DND-41 (cell line): ENCODE measurements around the gene GOLGA6A.

Experiments used
- ATAC-seq: fragments of 200-7000 bp; cut with Tn5 transposase; 3 replicates; pipeline ENCODE4 v1.9.1; 2021; ENCODE audit warnings: low read depth; ENCODE audit not compliant: insufficient read depth
- DNase-seq: peaks from one replicate; pipeline ENCODE4 v3.0.0-alpha.2; 2020
- H2AFZ ChIP-seq: 2 replicates; pipeline ENCODE4 v1.6.0; 2012; ENCODE audit warnings: low read depth, low read length
- H3K27ac ChIP-seq: 2 replicates; pipeline ENCODE4 v1.5.1; 2012; ENCODE audit warnings: low read length, inconsistent platforms
- H3K27me3 ChIP-seq: fragments of 200-600 bp; sonication (generic); 2 replicates; pipeline ENCODE4 v1.6.0; 2012; ENCODE audit warnings: low read length, mild to moderate bottlenecking, inconsistent platforms; ENCODE audit not compliant: insufficient read depth, poor library complexity
- H3K36me3 ChIP-seq: 2 replicates; pipeline ENCODE4 v1.5.1; 2012; ENCODE audit warnings: low read length, inconsistent platforms; ENCODE audit not compliant: insufficient read depth
- H3K4me1 ChIP-seq: 2 replicates; pipeline ENCODE4 v1.5.1; 2012; ENCODE audit warnings: mild to moderate bottlenecking, low read length; ENCODE audit not compliant: insufficient read depth
- H3K4me2 ChIP-seq: 2 replicates; pipeline ENCODE4 v1.6.0; 2012; ENCODE audit warnings: mild to moderate bottlenecking, moderate library complexity, low read length, inconsistent platforms; ENCODE audit not compliant: insufficient read depth
- H3K4me3 ChIP-seq, 2 experiments: fragments of 200-600 bp in 1 of 2; shearing (Covaris generic) in 1 of 2; 2 replicates each; pipeline ENCODE4 v1.5.1; 2012 to 2016; ENCODE audit warnings: inconsistent platforms in 2 of 2, low read length in 2 of 2, mild to moderate bottlenecking in 2 of 2, low read depth in 1 of 2, moderate library complexity in 1 of 2
- H3K79me2 ChIP-seq: 2 replicates; pipeline ENCODE4 v1.6.0; 2012; ENCODE audit warnings: low read length, inconsistent platforms; ENCODE audit not compliant: insufficient read depth
- H3K9ac ChIP-seq: 2 replicates; pipeline ENCODE4 v1.6.0; 2012; ENCODE audit warnings: low read depth, mild to moderate bottlenecking, inconsistent platforms, low read length, moderate library complexity
- H3K9me3 ChIP-seq: 2 replicates; pipeline ENCODE4 v1.5.1; 2012; ENCODE audit warnings: low read length, moderate library complexity, mild to moderate bottlenecking, inconsistent platforms; ENCODE audit not compliant: insufficient read depth, severe bottlenecking
- H4K20me1 ChIP-seq: 2 replicates; pipeline ENCODE4 v1.6.0; 2012; ENCODE audit warnings: low read length; ENCODE audit not compliant: insufficient read depth
- CTCF ChIP-seq: IDR thresholded peaks from 2 replicates; pipeline ENCODE4 v1.5.1; 2012; ENCODE audit warnings: borderline replicate concordance, low read length, moderate library complexity, mild to moderate bottlenecking; ENCODE audit not compliant: poor library complexity, severe bottlenecking; ENCODE audit errors: extremely low read depth
- EZH2 ChIP-seq: IDR thresholded peaks from 3 replicates; pipeline ENCODE4 v1.6.1; 2012; ENCODE audit warnings: borderline replicate concordance, low read depth, mild to moderate bottlenecking, moderate library complexity, low read length, inconsistent platforms; ENCODE audit not compliant: severe bottlenecking

The GOLGA6A gene

GRCh38 chr15:74130155-74130848 lies 48.0 kb upstream of the GOLGA6A start, which contains the start of gene ISLR2:
Gene ISLR2, plus strand, starts transcription at chr15:74130586. Its CDS starts 2,169 bp downstream, at chr15:74132755.
- no peaks in the 10 kb centered on the region; the same call in 1 of the 2 replicates for H4K20me1 ChIP-seq
- no peaks in the 10 kb centered on the region for H3K4me1 ChIP-seq
- ATAC-seq: no peak
- H3K79me2 ChIP-seq: no peaks in the 10 kb centered on the region
- no peaks in the 10 kb centered on the region for H3K27me3 ChIP-seq
- H3K4me2 ChIP-seq: no peak within 1 kb of the TSS
- DNase-seq: no peak
- H2AFZ ChIP-seq: no peak within 1 kb of the TSS
- no peaks in the 10 kb centered on the region for H3K9me3 ChIP-seq
- no peaks in the 10 kb centered on the region for H3K36me3 ChIP-seq
- no peak within 1 kb of the TSS for H3K9ac ChIP-seq
- H3K4me3 ChIP-seq: no peak within 1 kb of the TSS
- no peak within 1 kb of the TSS for H3K27ac ChIP-seq
- TF ChIP-seq EZH2: no peak
- no peak for TF ChIP-seq CTCF

GRCh38 chr15:74129586-74130154 lies 47.3 kb upstream of the GOLGA6A start:
- TF ChIP-seq CTCF (no peak), EZH2 (no peak)
- H3K79me2 ChIP-seq: no peaks in the 10 kb centered on the region
- no peaks in the 10 kb centered on the region for H3K9me3 ChIP-seq
- ATAC-seq: no peak
- no peak overlapping the region for H3K27ac ChIP-seq
- no peak overlapping the region for H3K9ac ChIP-seq
- no peak overlapping the region for H3K4me2 ChIP-seq
- H4K20me1 ChIP-seq: no peaks in the 10 kb centered on the region; the same call in 1 of the 2 replicates
- no peak for DNase-seq
- no peaks in the 10 kb centered on the region for H3K27me3 ChIP-seq
- H3K36me3 ChIP-seq: no peaks in the 10 kb centered on the region
- no peak overlapping the region for H2AFZ ChIP-seq
- H3K4me1 ChIP-seq: no peaks in the 10 kb centered on the region
- no peak overlapping the region for H3K4me3 ChIP-seq

DNA sequence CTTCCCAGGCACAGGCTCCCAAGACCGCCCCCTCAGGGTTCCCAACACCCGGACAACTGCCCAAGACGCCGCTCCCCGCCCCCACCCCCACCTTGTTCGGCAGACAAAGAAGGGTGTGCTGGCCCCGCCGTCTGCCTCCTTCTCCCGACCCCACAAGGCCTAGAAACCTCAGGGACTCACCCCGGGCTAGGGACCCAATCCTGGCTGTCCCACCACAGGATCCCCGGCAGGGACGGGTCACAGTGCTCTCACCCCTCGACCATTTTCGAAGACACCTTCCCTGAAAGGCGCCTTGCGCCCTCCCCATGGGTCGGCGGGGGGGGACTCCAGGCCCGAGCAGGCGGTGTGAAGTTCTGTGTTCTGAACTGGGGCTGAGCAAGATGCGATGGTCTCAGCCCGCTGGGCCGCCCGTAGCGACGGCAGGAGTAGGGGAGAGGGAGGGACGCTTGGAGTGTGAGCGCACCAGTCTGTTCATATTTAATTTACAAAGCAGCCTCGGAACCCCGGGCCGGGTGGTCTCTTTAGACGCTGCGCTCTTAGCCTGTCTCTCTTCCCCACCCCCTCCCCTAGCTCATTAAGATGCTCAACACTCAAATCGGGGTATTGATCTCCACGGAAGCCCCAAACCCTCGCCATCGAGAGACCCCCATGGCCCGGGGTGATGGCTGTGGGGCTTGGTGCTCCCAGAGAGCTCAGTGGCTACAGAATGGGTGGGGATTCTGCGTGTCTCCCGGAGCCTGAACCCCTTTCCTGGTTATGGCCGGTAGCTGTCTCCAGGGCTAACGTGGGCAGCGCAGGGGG lies 46.6 kb upstream of the GOLGA6A start:
- no peak for ATAC-seq
- H3K79me2 ChIP-seq: no peaks in the 10 kb centered on the region
- no peak overlapping the region for H3K4me2 ChIP-seq
- no peaks in the 10 kb centered on the region for H3K27me3 ChIP-seq
- no peaks in the 10 kb centered on the region for H3K36me3 ChIP-seq
- no peak overlapping the region for H3K4me3 ChIP-seq
- H3K9ac ChIP-seq: no peak overlapping the region
- no peak for DNase-seq
- H3K9me3 ChIP-seq: no peaks in the 10 kb centered on the region
- H4K20me1 ChIP-seq: no peaks in the 10 kb centered on the region; the same call in 1 of the 2 replicates
- H3K4me1 ChIP-seq: no peaks in the 10 kb centered on the region
- no peak overlapping the region for H2AFZ ChIP-seq
- no peak for TF ChIP-seq EZH2
- no peak for TF ChIP-seq CTCF
- H3K27ac ChIP-seq: no peak overlapping the region
